A673 (cell line): ENCODE measurements around the gene PEPD. TPM values are rescaled to one million over a fixed set of nuclear protein-coding genes. Genes with fewer than 3 reads are reported as not detected.

Experiments
- BruUV-seq: library from RNA; stranded (reverse); fragments of 400-500 nt; replicated peaks from 2 replicates; lab custom pipeline; 2021; lab: Mats Ljungman, UMichigan
- CTCF ChIA-PET: fragments of 300-600 bp; sonication (Branson Sonifier 250); formaldehyde crosslinking; loops from one replicate; lab custom pipeline; 2022; ENCODE audit warnings: antibody characterized with exemption; lab: Charles Lee
- POLR2A ChIA-PET: fragments of 300-600 bp; sonication (Branson Sonifier 250); formaldehyde crosslinking; loops from one replicate; lab custom pipeline; 2022; ENCODE audit warnings: antibody characterized with exemption; ENCODE audit not compliant: low non-redundant PET; lab: Charles Lee
- DNase-seq: peaks from one replicate; pipeline ENCODE4 v3.0.0-alpha.2; 2015; ENCODE audit warnings: low spot score
- H3K27ac ChIP-seq: fragments of 200-600 bp; sonication (generic); 2 replicates; pipeline ENCODE4 v1.5.1; 2016; ENCODE audit warnings: mixed run types, low read depth, mild to moderate bottlenecking, mixed read lengths, antibody characterized with exemption, low read length; ENCODE audit not compliant: poor library complexity, severe bottlenecking
- H3K27me3 ChIP-seq: fragments of 200-600 bp; sonication (generic); replicated peaks from 2 replicates; pipeline ENCODE4 v1.6.1; 2017; ENCODE audit warnings: mixed run types, low read depth, mild to moderate bottlenecking, mixed read lengths, antibody characterized with exemption, low read length; ENCODE audit not compliant: insufficient read depth, poor library complexity
- H3K36me3 ChIP-seq: fragments of 200-600 bp; sonication (generic); 2 replicates; pipeline ENCODE4 v1.6.1; 2016; ENCODE audit warnings: mixed run types, mild to moderate bottlenecking, mixed read lengths, antibody characterized with exemption, low read length; ENCODE audit not compliant: insufficient read depth, poor library complexity, severe bottlenecking
- H3K4me1 ChIP-seq: fragments of 200-600 bp; sonication (generic); 2 replicates; pipeline ENCODE4 v1.6.1; 2017; ENCODE audit warnings: mixed run types, mild to moderate bottlenecking, mixed read lengths, antibody characterized with exemption, low read length; ENCODE audit not compliant: insufficient read depth, poor library complexity, severe bottlenecking
- H3K4me3 ChIP-seq: fragments of 200-600 bp; sonication (generic); 2 replicates; pipeline ENCODE4 v1.5.1; 2016; ENCODE audit warnings: low read depth, mixed run types, mild to moderate bottlenecking, mixed read lengths, low read length; ENCODE audit not compliant: poor library complexity, severe bottlenecking
- H3K9me3 ChIP-seq: fragments of 200-600 bp; sonication (generic); 2 replicates; pipeline ENCODE4 v1.6.1; 2016; ENCODE audit warnings: mixed run types, low read depth, mild to moderate bottlenecking, mixed read lengths, antibody characterized with exemption, low read length; ENCODE audit not compliant: poor library complexity, severe bottlenecking
- EZH2 ChIP-seq: fragments of 200-600 bp; sonication (generic); IDR thresholded peaks from 2 replicates; pipeline ENCODE4 v1.6.1; 2017; ENCODE audit warnings: borderline replicate concordance, low read depth, mild to moderate bottlenecking, mixed read lengths, antibody characterized with exemption, low read length; ENCODE audit not compliant: poor library complexity, severe bottlenecking
- intact Hi-C: fragments of 100-400 bp; cut with micrococcal nuclease; formaldehyde crosslinking; loops from one replicate; pipeline ENCODE4 v1.10.0; 2022; ENCODE audit not compliant: unreplicated experiment
- total RNA-seq: library from RNA; stranded (reverse); gene quantifications from 2 replicates; pipeline ENCODE4 v1.2.3, GENCODE V29; 2021
- TF ChIP-seq, protein P1 (sequence below): fragments of 300-800, 200-600 bp; sonication (generic); conservative IDR thresholded peaks from 2 replicates; pipeline ENCODE4 v1.5.1; 2017; ENCODE audit warnings: low read depth, mild to moderate bottlenecking, antibody characterized with exemption, low read length, moderate library complexity, mixed read lengths

The PEPD gene
- total RNA-seq, 1 experiment from 2014 or later: 82.2 TPM

DNA sequence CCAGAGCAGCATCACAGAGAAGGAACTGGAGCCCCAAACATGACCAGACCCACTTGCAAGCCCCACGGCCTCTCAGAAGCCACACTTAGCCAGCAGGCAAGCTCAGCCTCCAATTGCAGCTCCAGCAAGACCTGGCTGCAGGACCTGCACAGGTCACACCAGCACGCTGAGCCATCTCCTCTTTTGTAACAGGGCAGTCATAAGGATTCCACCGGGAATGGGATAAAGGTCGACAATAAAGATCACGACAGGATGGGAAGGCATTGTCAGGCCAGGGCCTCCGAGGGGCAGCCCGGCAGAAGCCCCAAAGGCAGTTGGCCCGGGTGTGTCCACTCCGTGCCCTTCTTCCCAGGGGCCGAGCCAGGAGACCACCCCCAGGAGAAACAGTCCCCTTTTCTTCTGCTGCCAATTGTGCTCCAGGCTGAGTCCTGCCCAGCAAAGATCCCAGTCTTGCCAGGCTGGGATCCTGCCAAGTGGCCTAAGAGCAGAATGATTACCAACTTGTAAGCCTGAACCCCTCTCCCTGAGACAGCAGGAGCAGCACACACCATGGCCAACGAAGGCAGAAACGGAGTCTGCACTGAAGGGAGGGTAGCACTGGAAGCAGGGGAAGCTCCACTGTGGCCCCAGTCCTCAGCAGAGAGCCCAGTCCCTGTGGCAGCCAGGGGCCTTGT, 12.5 kb downstream of the PEPD start:
- H3K4me1 ChIP-seq: no peaks in the 10 kb centered on the region
- POLR2A ChIA-PET: no interaction called here
- no peaks in the 10 kb centered on the region for H3K27me3 ChIP-seq
- TF ChIP-seq, protein P1, sequence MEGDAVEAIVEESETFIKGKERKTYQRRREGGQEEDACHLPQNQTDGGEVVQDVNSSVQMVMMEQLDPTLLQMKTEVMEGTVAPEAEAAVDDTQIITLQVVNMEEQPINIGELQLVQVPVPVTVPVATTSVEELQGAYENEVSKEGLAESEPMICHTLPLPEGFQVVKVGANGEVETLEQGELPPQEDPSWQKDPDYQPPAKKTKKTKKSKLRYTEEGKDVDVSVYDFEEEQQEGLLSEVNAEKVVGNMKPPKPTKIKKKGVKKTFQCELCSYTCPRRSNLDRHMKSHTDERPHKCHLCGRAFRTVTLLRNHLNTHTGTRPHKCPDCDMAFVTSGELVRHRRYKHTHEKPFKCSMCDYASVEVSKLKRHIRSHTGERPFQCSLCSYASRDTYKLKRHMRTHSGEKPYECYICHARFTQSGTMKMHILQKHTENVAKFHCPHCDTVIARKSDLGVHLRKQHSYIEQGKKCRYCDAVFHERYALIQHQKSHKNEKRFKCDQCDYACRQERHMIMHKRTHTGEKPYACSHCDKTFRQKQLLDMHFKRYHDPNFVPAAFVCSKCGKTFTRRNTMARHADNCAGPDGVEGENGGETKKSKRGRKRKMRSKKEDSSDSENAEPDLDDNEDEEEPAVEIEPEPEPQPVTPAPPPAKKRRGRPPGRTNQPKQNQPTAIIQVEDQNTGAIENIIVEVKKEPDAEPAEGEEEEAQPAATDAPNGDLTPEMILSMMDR: no peak
- TF ChIP-seq EZH2: no peak
- H3K36me3 ChIP-seq: no peaks in the 10 kb centered on the region
- BruUV-seq: no TSS peak
- no peak overlapping the region for H3K4me3 ChIP-seq
- intact Hi-C loops: no loop called here
- CTCF ChIA-PET: no interaction called here
- H3K27ac ChIP-seq: no peak overlapping the region
- DNase-seq: no peak
- no peaks in the 10 kb centered on the region for H3K9me3 ChIP-seq

DNA sequence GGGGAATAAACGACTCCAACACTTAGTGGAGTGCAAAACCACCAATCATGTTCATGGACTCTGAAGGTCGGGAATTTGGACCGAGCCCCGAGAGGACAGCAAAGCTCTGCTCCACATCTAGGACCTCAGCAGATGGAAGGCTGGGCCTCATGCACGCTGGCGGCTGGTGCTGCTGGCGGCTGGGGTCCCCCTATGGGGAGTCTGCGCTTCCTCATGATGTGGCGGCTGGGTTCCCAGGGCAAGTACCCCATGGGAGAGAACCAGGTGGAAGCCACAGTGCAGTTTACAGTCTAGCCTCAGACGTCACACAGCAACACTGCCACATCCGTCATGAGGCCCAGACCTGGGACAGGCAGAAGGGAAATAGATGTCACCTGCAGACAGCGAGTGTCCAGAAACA, 13.2 kb downstream of the PEPD start:
- no peak overlapping the region for H3K27ac ChIP-seq
- no peaks in the 10 kb centered on the region for H3K36me3 ChIP-seq
- H3K4me1 ChIP-seq: no peaks in the 10 kb centered on the region
- no peaks in the 10 kb centered on the region for H3K27me3 ChIP-seq
- POLR2A ChIA-PET: no interaction called here
- H3K4me3 ChIP-seq: no peak overlapping the region
- intact Hi-C loops: no loop called here
- BruUV-seq: no TSS peak
- no peak for DNase-seq
- TF ChIP-seq, protein P1: no peak
- no peak for TF ChIP-seq EZH2
- CTCF ChIA-PET: no interaction called here
- H3K9me3 ChIP-seq: no peaks in the 10 kb centered on the region

DNA sequence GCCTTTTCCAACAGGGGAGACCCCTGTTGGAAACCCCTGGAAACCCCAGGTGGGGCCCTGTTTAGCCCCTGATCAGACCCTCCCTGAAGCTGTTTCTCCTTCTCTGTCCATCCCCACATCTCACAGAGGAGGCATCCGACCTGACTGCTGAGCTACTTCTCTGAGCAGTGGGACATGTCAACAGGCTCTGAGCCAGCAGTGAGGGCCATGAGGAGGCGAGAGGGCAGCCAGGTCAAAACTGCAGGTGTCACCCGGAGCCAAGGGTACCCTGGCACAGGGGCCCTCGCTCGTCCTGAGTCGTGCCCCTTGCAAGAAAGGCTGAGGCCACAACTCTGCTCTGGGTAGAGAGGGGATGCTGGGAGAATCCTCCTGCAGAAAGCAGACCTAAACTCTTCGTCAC, 13.6 kb downstream of the PEPD start:
- CTCF ChIA-PET: no interaction called here
- no peaks in the 10 kb centered on the region for H3K4me1 ChIP-seq

More for the DNA sequence above, 13.6 kb downstream of the PEPD start:
- Histone ChIP-seq H3K36me3 (no peaks in the 10 kb centered on the region), H3K27me3 (no peaks in the 10 kb centered on the region), H3K4me3 (no peak overlapping the region), H3K9me3 (no peaks in the 10 kb centered on the region), H3K27ac (no peak overlapping the region)
- no peak for TF ChIP-seq EZH2
- TF ChIP-seq, protein P1: no peak
- no peak for DNase-seq
- POLR2A ChIA-PET: no interaction called here
- no TSS peak for BruUV-seq
- intact Hi-C loops: no loop called here
